GM12891 (cell line): ENCODE measurements around the gene UBE2J2.

Experiments
- PAX5 ChIP-seq: IDR thresholded peaks from 2 replicates; pipeline ENCODE4 v1.6.1; 2011; ENCODE audit warnings: low read length, moderate library complexity, mild to moderate bottlenecking; ENCODE audit not compliant: insufficient read depth, severe bottlenecking
- POLR2A ChIP-seq: IDR thresholded peaks from 2 replicates; pipeline ENCODE4 v1.6.1; 2011; ENCODE audit warnings: low read depth, low read length, control low read depth
- POLR2AphosphoS5 ChIP-seq: IDR thresholded peaks from 2 replicates; pipeline ENCODE4 v1.6.1; 2011; ENCODE audit warnings: low read depth, low read length, control low read depth
- POU2F2 ChIP-seq: IDR thresholded peaks from 2 replicates; pipeline ENCODE4 v1.6.1; 2011; ENCODE audit warnings: low read depth, mild to moderate bottlenecking, control low read depth, low read length, moderate library complexity
- SPI1 ChIP-seq: IDR thresholded peaks from 2 replicates; pipeline ENCODE4 v1.6.1; 2011; ENCODE audit warnings: low read depth, low read length, control low read depth
- TAF1 ChIP-seq: IDR thresholded peaks from 2 replicates; pipeline ENCODE4 v1.6.1; 2011; ENCODE audit warnings: low read depth, low read length, control low read depth

GRCh38 chr1:1298861-1299685, 25.4 kb upstream of the UBE2J2 start:
- TF ChIP-seq POU2F2 (no peak), TAF1 (no peak), POLR2A (no peak), POLR2AphosphoS5 (no peak), SPI1 (no peak), PAX5 (no peak)
